ENCODE results near the gene SPSB2. TPM values are rescaled to one million over a fixed set of nuclear protein-coding genes. Genes with fewer than 3 reads are reported as not detected.
"Not testable (repeated sequence)": the region's sequence is repeated elsewhere in the genome, so short reads cannot be mapped to it uniquely, and the experiment has no call there.

Gene SPSB2
- polyA plus RNA-seq, 1 experiment, result 2.6 TPM

GRCh38 chr12:6866163-6866919 is 6.8 kb downstream of the SPSB2 start:
- H3K27ac ChIP-seq (ENCODE audit: low read depth, low read length), result no peak overlapping the region
- no peak for TF ChIP-seq CTCF (IDR thresholded peaks at IDR 0.05; ENCODE audit: low read depth, low read length)

GRCh38 chr12:6865307-6865706 is 7.8 kb downstream of the SPSB2 start:
- ChIA-PET CTCF (interaction anchor here (0.5 to 1.1 kb wide), 2 partner anchors 71 to 99 kb away, joined by 3 to 4 read pairs; no protein-coding TSS in a partner anchor), POLR2A (interaction anchor here (0.6 to 4.8 kb wide), 2 partner anchors 13 to 115 kb away, joined by 3 to 57 read pairs; partner anchors contain the start of genes CDCA3 and USP5)
- not testable (repeated sequence) for H3K9me3 ChIP-seq (ENCODE audit: control insufficient read depth, insufficient read depth, low read length); H3K4me3 ChIP-seq (ENCODE audit: low read depth, low read length); DNase-seq (ENCODE audit: low read depth, low spot score); H3K27ac ChIP-seq (ENCODE audit: low read depth, low read length); H3K27me3 ChIP-seq (ENCODE audit: control insufficient read depth, insufficient read depth, low read length)

More at GRCh38 chr12:6866163-6866919, 6.8 kb downstream of the SPSB2 start:
- DNase-seq (ENCODE audit: low read depth, low spot score), result no peak
- ChIA-PET POLR2A (interaction anchor here (0.6 to 4.8 kb wide), 8 partner anchors 12 to 143 kb away, joined by 4 to 57 read pairs (median 10); partner anchors contain the start of genes C12orf57, CDCA3, COPS7A and MLF2), CTCF (interaction anchor here (0.8 kb wide), 1 partner anchor 31 kb away, joined by 8 read pairs; no protein-coding TSS in a partner anchor)
- no peaks in the 10 kb centered on the region for H3K27me3 ChIP-seq (ENCODE audit: control insufficient read depth, insufficient read depth, low read length)
- no peaks in the 10 kb centered on the region; the same call in 1 of the 2 replicates for H3K9me3 ChIP-seq (ENCODE audit: control insufficient read depth, insufficient read depth, low read length)
- peak overlapping the region; percentile 63 for H3K4me3 ChIP-seq (ENCODE audit: low read depth, low read length)

GRCh38 chr12:6863586-6864321 is 9.3 kb downstream of the SPSB2 start:
- Histone ChIP-seq H3K4me3 (ENCODE audit: low read depth, low read length) (no peak overlapping the region), H3K9me3 (ENCODE audit: control insufficient read depth, insufficient read depth, low read length) (no peaks in the 10 kb centered on the region), H3K27me3 (ENCODE audit: control insufficient read depth, insufficient read depth, low read length) (no peaks in the 10 kb centered on the region), H3K27ac (ENCODE audit: low read depth, low read length) (no peak overlapping the region)
- ChIA-PET CTCF (interaction anchor here (0.6 kb wide), 1 partner anchor 315 kb away, joined by 3 read pairs; no protein-coding TSS in a partner anchor), POLR2A (interaction anchor here (4.8 kb wide), 1 partner anchor 12 kb away, joined by 57 read pairs; the partner anchor contains the start of genes CDCA3 and USP5)
- TF ChIP-seq CTCF (IDR thresholded peaks at IDR 0.05; ENCODE audit: low read depth, low read length), result no peak
- DNase-seq (ENCODE audit: low read depth, low spot score), result no peak

GRCh38 chr12:6863033-6863432 is 10.1 kb downstream of the SPSB2 start:
- CTCF ChIA-PET, result no interaction called here
- POLR2A ChIA-PET, result no interaction called here
- Histone ChIP-seq H3K4me3 (ENCODE audit: low read depth, low read length) (no peak overlapping the region), H3K27me3 (ENCODE audit: control insufficient read depth, insufficient read depth, low read length) (no peaks in the 10 kb centered on the region), H3K27ac (ENCODE audit: low read depth, low read length) (no peak overlapping the region), H3K9me3 (ENCODE audit: control insufficient read depth, insufficient read depth, low read length) (no peaks in the 10 kb centered on the region)
- no peak for DNase-seq (ENCODE audit: low read depth, low spot score)
- TF ChIP-seq CTCF (IDR thresholded peaks at IDR 0.05; ENCODE audit: low read depth, low read length), result no peak

GRCh38 chr12:6861391-6861790 is 11.7 kb downstream of the SPSB2 start:
- no peak for DNase-seq (ENCODE audit: low read depth, low spot score)
- ChIA-PET POLR2A (interaction anchor here (1.0 to 1.1 kb wide), 2 partner anchors 9 to 12 kb away, joined by 3 to 4 read pairs; partner anchors contain the start of gene SPSB2), CTCF (interaction anchor here (1.1 kb wide), 1 partner anchor 8 kb away, joined by 4 read pairs; no protein-coding TSS in a partner anchor)
- Histone ChIP-seq H3K9me3 (ENCODE audit: control insufficient read depth, insufficient read depth, low read length) (no peaks in the 10 kb centered on the region), H3K27me3 (ENCODE audit: control insufficient read depth, insufficient read depth, low read length) (no peaks in the 10 kb centered on the region), H3K4me3 (ENCODE audit: low read depth, low read length) (no peak overlapping the region), H3K27ac (ENCODE audit: low read depth, low read length) (no peak overlapping the region)
- no peak for TF ChIP-seq CTCF (IDR thresholded peaks at IDR 0.05; ENCODE audit: low read depth, low read length)

All from AG04450 (cell line).